ENCODE results near the gene PPEF1. TPM values are rescaled to one million over a fixed set of nuclear protein-coding genes. Genes with fewer than 3 reads are reported as not detected.

PPEF1 gene, protein sequence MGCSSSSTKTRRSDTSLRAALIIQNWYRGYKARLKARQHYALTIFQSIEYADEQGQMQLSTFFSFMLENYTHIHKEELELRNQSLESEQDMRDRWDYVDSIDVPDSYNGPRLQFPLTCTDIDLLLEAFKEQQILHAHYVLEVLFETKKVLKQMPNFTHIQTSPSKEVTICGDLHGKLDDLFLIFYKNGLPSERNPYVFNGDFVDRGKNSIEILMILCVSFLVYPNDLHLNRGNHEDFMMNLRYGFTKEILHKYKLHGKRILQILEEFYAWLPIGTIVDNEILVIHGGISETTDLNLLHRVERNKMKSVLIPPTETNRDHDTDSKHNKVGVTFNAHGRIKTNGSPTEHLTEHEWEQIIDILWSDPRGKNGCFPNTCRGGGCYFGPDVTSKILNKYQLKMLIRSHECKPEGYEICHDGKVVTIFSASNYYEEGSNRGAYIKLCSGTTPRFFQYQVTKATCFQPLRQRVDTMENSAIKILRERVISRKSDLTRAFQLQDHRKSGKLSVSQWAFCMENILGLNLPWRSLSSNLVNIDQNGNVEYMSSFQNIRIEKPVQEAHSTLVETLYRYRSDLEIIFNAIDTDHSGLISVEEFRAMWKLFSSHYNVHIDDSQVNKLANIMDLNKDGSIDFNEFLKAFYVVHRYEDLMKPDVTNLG
- total RNA-seq: not detected
- long read RNA-seq: 0 reads

GRCh38 chrX:18707426-18708049 is at the start of gene PPEF1:
TSS of gene PPEF1 (plus strand) at chrX:18707645. CDS start at chrX:18707781, 136 bp downstream.
- no peak for DNase-seq (ENCODE audit: low spot score)

- DNase-seq (ENCODE audit: low spot score): no peak
Observed at GRCh38 chrX:18661273-18661672, 46.2 kb upstream of the PPEF1 start.

DNA sequence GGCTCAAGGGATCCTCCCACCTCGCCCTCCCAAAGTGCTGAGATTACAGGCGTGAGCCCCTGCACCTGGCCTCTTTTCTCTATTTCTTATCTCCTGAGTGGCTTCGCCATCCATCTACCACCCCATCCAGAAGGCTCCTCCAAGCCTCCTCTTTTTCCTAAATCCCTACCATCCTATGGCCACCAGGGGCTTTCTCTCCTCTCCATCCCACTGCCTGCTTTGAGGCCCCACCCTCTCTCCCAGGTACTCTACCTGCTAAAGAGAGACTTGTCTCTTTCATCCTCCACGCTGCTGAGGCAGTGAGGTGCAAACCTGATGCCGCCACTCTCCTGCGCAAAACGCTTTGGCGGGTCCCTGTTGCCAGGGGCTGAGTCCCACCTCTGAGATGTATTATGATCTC is 42.5 kb upstream of the PPEF1 start:
- no peak for DNase-seq (ENCODE audit: low spot score)

- DNase-seq (ENCODE audit: low spot score): no peak
Observed at GRCh38 chrX:18666614-18667013, 40.8 kb upstream of the PPEF1 start.

DNA sequence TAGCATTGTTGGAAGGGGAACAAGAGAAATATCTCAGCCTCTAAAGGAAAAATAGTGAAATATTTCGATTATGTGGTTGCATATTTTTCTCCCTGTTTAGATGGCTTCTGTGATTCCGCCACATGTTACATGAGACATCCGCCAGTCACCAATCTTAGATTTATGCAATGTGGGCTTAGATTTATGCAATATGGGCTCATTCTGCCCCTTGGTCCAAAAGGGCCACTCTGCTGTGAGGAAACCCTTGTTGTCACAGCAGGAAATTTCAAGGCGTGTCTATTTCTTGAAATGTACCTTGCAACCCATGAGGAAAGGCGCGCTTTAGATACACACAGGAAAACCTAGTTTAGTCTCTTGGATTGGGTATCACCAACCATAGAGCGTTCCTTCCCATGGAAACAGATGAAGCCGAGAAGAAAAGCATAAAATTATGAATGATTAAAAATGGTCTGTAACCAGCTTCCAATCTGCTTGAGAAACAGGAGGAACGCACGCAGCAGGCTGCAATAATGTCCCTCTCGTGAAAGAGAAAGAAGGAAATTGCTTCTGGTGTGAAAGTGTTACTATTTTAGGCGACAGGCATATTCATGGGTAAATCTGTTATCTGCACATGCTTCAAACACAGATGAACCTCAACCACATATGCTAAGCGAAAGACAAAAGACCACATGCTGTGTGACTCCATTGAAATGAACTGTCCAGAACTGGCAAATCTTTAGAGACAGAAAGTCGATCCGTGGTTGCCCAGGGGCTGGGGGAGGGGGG is 39.2 kb upstream of the PPEF1 start:
- DNase-seq (ENCODE audit: low spot score): no peak

DNA sequence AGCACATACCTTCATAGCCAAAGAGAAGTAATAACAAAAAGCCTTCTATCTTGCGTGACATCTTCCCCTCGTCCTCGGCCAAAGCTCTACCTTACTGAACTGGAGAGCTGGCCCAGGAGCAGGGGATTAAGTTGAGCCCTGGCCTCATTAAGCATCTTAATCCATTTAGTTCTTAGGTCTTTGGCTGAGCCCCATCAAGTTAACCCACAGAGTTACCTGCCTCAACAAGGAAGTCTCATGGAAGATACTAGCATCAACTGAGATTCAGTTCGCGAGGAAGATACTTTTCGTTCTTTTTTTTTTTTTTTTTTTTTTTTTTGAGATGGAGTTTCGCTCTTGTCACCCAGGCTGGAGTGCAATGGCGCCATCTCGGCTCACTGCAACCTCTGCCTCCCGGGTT is 35.4 kb upstream of the PPEF1 start, which contains the start of gene RS1:
RS1 (minus strand) TSS at position 101 of the 400 bp plus-strand sequence; CDS start at position 61, 40 bp downstream.
- DNase-seq (ENCODE audit: low spot score): no peak

DNA sequence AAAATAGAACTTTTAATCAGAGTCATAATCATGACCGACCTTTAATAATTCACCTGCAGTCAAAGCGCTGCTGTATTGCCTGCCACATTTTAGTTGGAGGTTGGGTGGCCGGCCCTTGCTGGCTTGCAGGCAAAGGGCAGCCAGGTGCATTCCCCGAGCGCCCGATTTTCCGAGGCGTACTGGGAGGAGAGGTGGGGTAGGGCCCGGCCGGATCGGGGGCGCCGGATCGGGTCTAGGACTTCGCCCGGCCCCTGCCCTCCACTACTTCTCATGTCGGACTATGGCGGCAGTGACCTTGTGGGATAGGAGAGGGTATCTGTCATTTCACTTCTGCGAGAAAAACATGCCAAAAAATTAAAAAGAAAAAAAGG is 33.0 kb upstream of the PPEF1 start:
- no peak for DNase-seq (ENCODE audit: low spot score)

- peak; percentile 92 for DNase-seq (ENCODE audit: low spot score)
Observed at GRCh38 chrX:18674788-18675735, 32.4 kb upstream of the PPEF1 start.

DNA sequence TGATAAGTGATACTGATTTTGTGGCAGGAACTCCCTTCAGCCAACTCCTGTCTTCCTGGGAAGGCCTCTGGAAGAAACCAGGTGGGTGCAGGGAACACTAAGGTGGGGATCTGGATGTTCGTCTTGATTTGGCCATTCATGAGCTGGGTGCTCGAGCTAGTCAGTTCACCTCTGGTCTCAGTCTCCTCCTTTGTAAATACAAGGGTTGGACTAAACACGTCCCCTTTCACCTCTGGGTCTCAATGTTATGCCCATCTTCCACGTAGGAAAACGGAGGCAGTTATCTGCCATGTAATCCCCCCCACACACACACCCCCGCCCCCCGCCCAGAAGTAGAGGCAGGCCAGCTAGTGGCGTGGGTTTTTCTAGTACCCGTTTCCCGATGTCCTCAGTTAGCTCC is 31.4 kb upstream of the PPEF1 start:
- no peak for DNase-seq (ENCODE audit: low spot score)

- DNase-seq (ENCODE audit: low spot score): no peak
Observed at GRCh38 chrX:18676470-18676869, 31.0 kb upstream of the PPEF1 start.

GRCh38 chrX:18677161-18677869 is 30.1 kb upstream of the PPEF1 start:
- DNase-seq (ENCODE audit: low spot score): no peak

DNA sequence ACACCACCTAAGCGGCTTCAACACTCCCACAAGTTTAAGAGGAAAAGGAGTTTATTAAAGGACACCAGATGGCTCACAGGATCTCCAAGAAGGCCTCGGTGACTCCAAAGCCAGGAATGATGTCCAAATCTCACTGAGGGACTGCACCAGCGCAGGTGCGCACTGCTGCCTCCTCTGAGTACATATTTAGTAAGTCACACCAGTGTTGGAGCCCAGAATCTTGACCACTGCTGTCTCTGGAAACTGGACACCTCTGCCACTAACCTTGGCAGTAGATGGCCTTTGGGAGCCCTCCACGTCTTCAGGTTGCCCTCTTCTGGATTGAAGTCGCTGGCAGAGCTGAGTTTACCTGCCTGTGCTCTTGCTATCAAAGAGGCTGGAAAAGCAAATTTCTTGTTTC is 25.4 kb upstream of the PPEF1 start:
- DNase-seq (ENCODE audit: low spot score): no peak

DNA sequence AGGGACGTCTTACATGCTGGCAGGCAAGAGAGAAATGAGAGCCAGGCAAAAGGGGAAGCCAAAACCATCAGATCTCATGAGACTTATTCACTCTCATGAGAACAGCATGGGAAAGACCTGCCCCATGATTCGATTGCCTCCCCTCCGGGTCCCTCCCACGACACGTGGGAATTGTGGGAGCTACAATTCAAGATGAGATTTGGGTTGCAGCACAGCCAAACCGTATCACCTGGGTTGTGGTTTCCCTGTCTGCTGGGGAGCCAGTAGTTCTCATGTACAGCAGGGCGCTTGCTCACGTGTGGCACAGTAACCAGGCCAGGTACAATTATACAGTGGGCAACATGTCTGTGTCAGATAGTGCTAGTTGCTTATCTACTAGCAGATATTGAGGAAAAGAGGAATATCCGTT is 24.5 kb upstream of the PPEF1 start:
- DNase-seq (ENCODE audit: low spot score): no peak

DNA sequence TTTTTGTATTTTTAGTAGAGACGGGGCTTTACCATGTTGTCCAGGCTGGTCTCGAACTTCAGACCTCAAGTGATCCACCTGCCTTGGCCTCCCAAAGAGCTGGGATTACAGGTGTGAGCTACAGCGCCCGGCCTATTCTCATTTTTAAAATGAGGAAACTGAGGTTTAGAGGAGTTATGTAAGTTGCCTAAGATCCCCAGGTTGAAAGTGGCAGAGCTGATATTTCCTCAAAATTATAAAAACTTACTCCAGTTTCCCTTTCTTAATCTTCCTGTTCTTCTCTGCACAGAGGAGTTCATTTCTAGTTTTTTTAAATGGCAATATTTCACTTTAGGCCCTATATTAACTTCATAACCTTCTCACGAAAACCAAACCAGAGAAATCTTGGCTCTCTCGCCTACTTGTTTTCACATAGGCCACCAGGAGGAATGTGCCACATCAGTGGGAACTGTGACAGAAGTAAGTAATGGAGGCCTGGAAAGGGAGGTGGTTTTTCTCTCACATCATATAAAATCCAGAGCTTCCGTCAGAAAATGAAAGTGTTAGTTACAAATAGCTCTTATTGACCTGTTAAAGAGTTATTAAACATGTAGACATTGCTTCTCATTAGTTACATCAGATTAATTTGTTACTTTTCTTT is 19.5 kb upstream of the PPEF1 start:
- DNase-seq (ENCODE audit: low spot score): no peak

DNA sequence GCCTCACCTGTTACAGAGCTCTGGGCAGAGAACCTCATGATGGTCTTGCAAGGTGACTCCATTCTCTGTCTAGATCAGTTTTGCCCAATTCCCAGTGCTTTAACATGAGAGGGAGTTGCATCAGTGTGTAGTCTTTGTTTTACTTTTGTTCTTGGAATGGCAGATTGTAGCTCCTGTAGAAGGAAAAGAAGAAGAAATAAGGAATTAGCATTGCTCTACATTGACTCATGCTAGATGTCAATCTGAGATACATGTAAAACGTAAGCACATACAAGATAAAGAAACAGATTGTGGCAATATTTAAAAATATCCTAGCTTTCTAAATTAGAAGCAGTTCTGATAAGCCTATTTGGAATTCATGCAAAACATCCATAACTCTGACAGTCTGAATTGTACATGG is 16.0 kb upstream of the PPEF1 start:
- DNase-seq (ENCODE audit: low spot score): no peak

DNA sequence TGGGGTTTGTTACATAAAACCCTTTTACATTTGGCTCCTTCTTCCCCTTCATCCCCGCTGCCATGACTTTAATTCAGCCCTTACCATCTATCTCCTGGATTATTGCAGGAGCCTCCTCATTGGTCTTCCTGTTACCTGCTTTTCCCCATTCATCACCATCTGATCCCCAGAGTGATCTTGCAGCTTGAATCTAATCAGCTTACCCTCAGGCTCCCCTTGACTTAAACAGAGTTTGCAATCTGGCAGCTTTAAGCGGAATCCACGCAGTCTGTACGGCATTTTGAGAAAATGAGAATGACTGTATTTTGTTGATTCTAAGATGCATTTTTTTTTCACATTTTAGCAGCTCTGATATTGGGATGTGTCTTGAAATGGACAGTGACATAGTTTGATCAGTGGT is 14.9 kb upstream of the PPEF1 start:
- DNase-seq (ENCODE audit: low spot score): no peak

DNA sequence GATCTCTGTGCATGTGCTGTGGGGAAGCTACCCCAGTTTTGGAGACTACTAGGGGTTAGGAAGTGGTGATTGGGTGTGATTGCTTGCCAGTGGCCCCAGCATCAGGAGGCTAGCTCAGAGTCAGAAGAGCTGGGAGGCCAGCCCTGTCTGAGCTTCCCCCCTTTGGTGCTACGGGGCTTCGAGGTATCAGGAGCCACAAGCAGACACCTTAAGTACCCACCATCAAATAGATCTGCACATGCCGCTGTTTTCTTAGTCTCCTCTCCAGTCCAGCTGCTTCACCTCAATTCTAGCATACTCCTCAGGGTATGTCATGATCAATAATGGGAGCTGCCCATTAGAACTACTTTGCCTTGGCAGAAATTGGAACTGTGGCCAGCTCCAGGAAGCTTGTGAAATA is 10.8 kb upstream of the PPEF1 start:
- no peak for DNase-seq (ENCODE audit: low spot score)

DNA sequence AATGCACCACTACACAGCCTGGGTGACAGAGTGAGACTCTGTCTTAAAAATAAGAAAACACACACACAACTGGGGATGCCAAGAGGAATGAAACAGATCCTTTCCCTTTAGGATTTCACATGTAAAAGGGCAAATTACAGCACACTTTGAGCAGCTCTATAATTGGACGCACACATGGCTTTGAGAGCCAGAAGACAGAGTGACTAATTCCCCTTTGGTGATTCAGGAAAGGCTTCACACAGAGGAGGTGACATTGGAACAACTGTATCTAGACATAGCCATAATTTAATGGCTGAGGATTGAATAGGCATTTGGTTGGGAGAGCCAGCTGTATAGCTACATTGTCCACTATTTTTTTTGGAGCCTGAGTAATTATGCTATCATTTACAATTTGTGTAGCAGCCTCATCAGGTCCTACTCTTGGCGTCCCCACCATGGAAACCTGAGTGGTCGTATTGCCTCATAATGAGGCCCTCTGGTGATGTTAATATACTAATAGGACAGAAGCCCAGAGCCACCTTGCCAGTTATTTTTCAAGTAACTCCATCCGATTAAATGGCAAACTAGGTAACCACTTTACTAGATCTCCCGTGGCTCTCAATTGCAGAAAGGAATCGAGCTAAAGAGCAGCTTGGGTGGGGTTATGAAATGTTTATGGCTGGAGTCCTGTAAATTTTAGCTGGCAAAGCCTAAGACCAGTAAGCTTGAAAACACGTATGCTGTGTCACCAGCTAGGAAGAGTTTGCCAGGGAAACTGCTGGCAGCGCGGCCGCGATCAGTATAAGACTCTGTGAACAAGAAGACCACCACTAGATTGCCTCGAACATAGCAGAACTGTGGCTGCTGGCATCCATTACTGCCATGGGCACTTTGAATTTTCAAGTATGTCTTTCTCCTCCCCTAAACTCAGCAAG is 8.5 kb upstream of the PPEF1 start:
- no peak for DNase-seq (ENCODE audit: low spot score)
